ENCODE results near the gene ADGRL3. TPM values are rescaled to one million over a fixed set of nuclear protein-coding genes. Genes with fewer than 3 reads are reported as not detected.

The ADGRL3 gene
- total RNA-seq, 2 donors from 2014 or later = 48.0 to 54.3 TPM

DNA sequence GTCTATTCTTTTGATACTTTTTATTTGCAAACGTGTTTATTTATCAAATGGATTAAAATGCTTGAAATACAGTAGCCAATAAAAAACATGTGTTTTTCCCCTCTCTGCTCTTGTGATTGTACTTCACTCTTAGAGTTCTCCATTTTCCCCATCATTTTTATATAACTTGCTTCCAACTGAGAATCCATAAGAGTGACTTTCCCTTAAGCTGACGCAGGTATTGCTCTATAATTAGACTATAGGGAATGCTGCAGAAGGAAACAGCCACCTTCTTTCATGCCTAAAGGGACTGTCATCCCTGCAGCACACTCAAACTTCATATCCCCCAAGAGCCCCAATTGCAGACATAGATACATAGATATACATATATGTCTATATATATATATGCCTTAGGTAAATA is 456.9 kb downstream of the ADGRL3 start:
- intact Hi-C loops (cut with DNase I) = no loop called here
- DNase-seq (ENCODE audit: low spot score) = no peak

DNA sequence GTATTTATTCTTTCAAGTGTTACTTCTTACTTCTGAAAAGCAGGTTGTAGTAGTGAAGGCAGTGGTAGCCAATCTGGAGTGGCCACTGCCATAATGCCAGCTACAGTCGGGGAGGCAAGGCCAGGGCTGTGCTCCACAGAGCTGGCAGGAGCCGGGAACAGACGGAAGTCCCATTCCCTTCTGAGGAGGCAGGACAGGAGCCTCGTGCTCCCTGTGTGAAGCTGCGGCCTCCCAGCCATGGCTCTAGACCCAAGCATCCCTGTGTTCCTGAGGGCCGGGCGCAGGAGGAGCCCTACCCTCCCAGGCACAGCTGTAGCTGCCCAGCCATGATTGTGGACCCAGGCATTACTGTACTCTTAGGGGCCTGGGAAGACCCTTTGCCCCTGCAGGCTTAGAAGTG is 461.8 kb downstream of the ADGRL3 start:
- intact Hi-C loops (cut with DNase I) = no loop called here

DNA sequence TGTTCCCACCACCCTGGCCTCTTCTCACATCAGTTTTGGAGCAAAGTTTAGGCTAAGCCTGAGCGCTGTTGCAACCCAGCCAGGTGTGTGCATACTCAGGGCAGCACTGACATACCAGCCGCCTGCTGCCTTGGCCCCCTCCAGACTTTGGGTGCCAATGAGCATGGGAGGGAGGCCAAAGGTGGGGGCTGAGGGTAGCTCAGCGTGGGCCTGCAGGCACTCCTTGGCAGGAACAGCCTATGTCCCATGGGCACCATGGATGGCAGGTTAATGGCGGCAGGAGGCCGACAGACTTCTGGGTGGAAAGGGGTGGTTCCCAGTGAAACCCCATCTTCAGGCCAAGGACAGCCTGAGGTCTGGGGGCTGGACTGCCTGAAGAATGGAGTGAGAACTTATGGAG is 462.2 kb downstream of the ADGRL3 start:
- peak; percentile 63 for DNase-seq (ENCODE audit: low spot score)
- intact Hi-C loops (cut with DNase I) = no loop called here

More for the DNA sequence above, 461.8 kb downstream of the ADGRL3 start:
- no peak for DNase-seq (ENCODE audit: low spot score)

DNA sequence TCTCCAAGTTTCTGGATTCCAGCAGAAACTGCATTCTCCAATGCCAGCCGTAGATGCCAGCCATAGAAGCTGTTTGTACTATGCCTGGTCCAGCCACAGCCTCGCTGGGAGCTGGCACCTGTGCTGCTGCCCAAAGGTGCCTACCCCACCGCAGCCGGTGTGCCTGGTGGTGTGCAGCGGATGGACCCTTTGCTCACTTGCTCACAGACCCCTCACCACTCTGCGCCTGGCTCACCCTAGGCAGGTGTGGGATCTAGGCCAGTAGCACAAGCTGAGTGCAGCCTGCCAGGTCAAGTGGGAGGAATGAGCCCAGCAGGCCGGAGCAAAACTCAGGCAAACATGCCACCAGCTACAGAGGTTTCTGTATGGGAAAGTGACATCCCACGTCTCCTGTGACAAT is 463.2 kb downstream of the ADGRL3 start:
- peak; percentile 58 for DNase-seq (ENCODE audit: low spot score)
- intact Hi-C loops (cut with DNase I) = no loop called here

DNA sequence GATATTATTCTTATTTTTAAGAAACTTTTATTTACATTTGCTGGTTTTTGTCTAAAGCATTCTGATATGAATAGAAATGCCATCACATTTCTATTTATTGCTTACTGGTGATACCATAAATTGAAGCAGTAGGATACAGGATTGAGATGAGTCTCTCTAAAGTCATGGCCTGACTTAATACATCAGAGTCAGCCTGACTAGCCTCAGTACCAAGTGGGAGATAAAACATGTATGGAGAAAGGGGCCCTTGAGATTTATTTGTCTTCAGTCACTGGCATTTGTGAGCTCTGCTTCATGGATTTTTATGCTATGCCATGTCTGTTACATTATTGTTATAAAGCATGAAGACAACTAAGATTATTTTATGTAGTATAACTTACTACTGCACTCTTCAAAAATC is 465.5 kb downstream of the ADGRL3 start:
- intact Hi-C loops (cut with DNase I) = no loop called here
- DNase-seq (ENCODE audit: low spot score) = no peak

DNA sequence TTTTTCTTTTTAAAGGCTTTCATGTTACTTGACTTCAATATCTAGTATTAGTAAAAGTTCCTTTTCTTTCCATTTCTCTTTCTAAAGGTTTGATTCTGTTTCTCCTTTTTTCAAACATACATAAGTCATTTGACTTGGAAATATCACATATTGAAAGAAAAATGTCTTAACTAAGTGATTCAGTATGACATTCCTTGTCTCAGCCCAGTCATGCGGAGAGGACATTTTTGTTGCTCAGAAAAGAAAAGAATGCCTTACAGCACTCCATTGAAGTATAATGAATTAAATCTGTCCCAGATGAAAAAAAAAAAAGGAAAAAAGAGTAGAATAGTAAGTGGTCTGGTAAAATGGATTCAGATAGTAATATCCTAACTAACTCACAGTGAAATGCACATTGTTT is 466.1 kb downstream of the ADGRL3 start:
- no peak for DNase-seq (ENCODE audit: low spot score)
- intact Hi-C loops (cut with DNase I) = no loop called here

DNA sequence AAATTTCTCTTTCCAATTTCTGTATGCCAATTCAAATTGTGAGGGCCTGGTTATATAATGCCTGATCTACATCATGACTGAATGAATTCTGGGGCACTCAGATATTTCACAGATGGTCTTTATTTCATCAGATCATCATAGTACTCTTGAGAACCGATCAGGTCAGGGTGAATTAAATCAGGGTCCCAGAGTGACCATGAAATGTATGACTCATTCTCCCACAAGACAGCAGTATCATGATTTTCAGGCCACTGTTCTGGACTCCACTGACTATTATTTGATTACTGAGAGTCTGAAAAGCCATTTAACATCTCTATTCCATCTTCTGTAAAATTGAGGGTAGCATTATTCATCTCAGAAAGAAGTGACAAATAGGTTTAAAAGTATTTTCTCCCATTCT is 471.5 kb downstream of the ADGRL3 start:
- intact Hi-C loops (cut with DNase I) = no loop called here

DNA sequence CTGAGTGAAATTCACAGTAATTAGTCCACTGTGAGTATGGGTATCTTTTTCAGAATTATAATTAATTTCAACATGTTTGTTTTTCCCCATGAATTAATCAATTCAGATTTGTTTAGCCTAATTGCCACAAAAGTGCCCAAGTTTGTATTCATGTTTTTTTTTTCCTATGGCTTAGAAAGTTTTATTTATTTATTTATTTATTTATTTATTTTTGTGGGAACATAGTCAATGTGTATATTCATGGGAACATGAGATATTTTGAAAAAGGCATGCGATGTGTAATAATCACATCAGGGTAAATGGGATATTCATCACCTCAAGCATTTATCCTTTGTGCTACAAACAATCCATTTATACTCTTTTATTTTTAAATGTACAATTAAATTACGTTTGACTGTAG is 475.3 kb downstream of the ADGRL3 start:
- no peak for DNase-seq (ENCODE audit: low spot score)
- intact Hi-C loops (cut with DNase I) = no loop called here

More for the DNA sequence above, 471.5 kb downstream of the ADGRL3 start:
- DNase-seq (ENCODE audit: low spot score) = no peak

DNA sequence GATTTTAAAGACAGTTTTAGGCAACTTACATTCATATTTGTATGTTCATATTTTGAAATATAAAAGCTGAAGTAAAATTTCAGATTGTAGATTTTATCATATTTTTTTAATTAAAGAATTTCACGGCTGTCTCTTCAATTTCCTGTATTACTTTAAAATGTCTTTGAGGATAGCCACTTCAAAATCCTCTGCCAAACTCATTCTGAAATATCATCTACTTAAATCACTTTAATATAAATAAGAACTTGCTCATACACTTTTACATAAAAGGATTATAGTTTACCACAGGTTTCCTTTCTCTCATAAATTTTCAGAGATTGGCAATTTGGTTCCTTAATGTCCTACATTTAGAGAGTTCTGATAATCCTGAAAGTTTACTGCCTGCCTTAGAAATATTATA is 478.2 kb downstream of the ADGRL3 start:
- no peak for DNase-seq (ENCODE audit: low spot score)
- intact Hi-C loops (cut with DNase I) = no loop called here

DNA sequence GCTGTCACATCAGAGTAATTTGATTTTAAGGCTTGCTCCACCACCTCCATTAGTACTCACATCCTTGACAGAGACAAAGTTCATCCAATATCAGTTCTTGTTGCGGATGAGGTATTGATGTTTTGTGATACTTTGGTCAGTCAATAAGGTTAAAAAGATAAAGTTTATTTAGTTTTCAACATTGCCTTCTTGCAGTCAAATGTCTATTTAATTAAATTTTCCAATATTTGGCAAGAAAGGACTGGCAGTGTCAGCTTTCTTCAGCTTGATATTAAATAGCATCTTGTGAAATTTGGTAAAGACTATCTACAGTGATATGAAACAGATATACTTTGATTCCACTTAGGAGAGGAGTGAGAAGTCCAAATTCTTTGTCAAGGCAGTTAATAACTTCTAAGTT is 493.4 kb downstream of the ADGRL3 start:
- intact Hi-C loops (cut with DNase I) = no loop called here
- DNase-seq (ENCODE audit: low spot score) = no peak

DNA sequence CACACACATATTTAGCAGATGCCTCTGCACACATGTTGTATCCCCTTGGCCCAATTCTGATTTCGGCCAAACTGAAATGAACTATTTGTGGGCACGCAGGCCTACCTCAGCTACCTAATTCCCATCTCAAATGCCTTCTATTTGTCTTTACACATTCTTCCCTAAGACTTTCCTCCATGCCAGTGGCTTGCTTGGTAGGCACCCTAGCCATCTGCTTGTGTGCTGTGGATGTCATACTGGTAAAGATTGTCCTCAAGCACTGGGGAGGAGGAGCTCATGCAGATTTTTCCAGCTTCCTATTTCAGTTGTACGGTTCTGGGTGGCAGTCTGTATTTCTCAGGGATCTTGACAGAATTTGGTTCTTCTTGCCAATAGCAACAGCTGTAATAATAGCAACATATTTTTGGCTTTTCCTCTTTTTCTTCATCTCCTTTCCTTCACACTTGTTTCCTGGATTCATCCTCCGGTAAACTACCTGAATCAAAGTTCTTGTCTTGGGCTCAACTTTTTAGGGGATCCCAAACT is 514.3 kb downstream of the ADGRL3 start:
- intact Hi-C loops (cut with DNase I) = no loop called here

DNA sequence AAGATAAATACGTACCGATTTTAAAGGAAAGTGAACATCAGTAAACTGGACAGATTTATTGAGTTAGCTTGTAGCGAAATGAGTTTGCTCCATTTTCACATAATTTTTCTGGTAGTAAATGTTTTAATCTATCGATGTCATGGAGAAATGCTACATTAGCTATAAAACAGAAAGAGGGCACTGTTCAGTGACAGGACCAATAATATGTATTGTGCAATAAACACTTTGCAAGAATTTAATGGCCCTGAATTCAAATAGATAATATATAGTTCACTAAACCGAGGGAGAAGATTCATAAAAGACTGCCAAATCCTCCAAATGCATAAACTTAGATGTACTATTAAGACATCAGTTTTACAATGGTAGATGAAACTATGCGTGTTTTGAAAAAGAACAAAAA is 516.3 kb downstream of the ADGRL3 start:
- intact Hi-C loops (cut with DNase I) = no loop called here
- DNase-seq (ENCODE audit: low spot score) = no peak

More for the DNA sequence above, 514.3 kb downstream of the ADGRL3 start:
- no peak for DNase-seq (ENCODE audit: low spot score)

DNA sequence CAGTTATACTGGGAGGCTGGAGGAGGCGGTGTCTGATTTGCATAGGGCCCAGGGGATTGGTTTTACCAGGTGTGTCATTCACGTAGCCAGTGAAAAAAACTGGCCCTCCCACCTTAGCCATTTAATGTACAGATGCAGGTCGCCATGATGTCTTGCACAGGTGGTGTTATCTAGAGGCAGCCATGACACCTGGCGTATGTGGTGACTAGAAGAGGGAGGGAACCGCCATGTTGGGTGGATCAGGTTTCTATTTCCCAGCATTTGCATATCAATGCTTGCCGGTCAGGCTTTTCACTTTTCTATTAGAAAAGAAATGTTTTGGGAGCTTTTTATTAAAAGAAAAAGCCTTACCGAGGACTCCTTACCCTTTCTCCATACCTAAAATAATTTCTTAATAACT is 523.4 kb downstream of the ADGRL3 start:
- no peak for DNase-seq (ENCODE audit: low spot score)
- intact Hi-C loops (cut with DNase I) = no loop called here

DNA sequence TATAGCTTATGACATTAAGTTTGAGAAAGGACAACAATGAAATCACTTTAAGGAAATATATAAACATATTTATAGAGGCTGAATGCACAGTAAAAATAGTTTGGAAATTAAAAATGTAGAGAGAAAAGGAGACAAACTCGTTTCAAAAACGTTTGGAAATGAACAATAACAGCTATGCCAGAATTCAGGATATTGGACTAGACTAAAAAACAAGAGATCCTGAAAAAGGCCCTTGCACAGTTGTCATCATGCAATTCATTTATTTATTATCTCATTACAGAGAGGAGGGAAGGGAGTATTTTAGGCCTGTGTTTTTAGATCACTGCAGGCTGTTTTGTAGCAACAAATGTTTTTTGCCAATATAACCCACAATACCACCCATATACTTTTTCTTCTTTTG is 527.2 kb downstream of the ADGRL3 start:
- no peak for DNase-seq (ENCODE audit: low spot score)
- intact Hi-C loops (cut with DNase I) = no loop called here

DNA sequence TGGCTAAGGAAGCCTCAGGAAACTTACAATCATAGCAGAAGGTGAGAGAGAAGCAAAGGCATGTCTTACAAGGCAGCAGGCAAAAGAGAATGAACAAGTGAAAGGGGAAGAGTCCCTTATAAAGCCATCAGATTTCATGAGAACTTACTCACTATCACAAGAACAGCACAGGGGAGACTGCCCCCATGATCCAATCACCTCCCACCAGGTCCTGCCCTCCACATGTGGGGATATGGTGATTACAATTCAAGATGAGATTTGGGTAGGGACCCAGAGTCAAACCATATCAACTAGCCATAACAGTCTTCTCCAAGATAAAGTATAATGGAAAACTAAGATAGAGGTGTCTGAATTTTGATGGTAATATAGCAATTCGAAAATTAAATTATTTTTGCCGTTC is 534.3 kb downstream of the ADGRL3 start:
- no peak for DNase-seq (ENCODE audit: low spot score)
- intact Hi-C loops (cut with DNase I) = no loop called here

DNA sequence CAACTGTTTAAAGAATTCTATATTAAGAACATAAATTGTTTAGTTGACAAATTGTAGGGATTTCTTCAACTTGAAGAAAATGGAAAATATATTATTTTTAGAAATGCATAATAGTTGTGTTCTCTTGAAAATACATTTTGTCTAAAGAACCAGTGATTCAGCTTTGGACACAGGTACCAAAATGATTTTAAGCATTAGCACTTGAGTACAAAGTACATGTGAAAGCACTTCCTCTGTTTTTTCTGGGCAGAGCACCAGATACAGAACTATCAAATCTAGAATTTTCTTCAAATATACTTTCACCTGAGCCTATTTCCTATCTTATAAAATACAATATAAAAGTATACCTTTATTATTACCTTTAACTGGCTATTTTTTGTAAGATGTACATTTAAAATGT is 539.8 kb downstream of the ADGRL3 start:
- no peak for DNase-seq (ENCODE audit: low spot score)
- intact Hi-C loops (cut with DNase I) = no loop called here

DNA sequence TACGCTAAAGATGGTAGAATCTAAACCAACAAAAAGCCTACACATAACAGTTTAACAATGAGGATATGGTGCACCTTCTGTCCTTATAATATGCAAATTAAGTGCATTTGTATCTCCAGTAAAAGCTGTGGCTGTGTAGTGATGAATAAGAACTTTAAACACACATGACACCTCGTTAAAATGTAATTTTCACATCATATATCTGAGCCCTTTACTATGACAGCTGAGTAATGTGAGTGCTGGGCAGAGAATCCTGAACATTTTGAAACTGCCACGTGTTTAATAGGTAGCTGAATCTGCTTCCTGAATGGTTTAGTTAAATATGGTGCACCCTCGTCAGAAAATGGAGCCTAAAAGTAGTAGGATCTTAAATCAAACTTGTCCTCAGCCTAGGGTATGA is 540.8 kb downstream of the ADGRL3 start:
- intact Hi-C loops (cut with DNase I) = no loop called here

DNA sequence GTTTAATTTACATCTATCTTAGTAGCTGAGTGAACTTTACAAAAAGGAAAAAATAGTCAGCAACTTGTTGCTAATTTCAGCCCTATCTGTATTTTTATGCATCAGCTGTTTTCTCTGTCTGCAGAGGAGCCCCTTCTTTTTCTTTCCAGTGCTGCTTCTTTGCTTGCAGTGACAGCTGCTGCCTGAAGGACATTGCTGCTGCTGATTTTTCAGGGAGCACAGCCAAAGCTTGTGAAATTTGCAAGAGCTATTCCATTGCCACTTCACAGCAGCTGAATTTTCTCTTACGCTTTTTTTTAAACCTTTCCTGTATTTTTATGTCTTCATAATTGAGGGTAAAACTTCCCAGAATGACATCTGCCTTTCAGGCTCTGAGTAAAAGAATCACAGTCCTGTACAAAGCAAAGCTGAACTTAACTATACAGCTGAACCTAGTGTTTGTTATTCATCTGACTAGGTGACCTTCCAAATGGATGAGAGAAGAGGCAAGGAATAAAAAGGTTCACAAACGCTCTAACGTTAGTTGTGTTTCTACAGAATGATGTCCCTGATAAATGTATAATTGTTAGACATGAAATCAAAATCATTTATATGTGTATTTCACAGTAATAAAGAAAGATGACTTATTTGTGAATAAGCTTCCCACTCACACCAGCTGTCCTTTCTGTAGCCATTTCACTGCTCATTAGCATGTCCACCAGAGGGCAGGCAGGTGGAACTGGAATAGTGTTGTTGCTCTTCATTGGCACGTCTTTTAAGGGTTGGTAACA is 541.4 kb downstream of the ADGRL3 start:
- no peak for DNase-seq (ENCODE audit: low spot score)
- intact Hi-C loops (cut with DNase I) = no loop called here

More for the DNA sequence above, 540.8 kb downstream of the ADGRL3 start:
- no peak for DNase-seq (ENCODE audit: low spot score)

DNA sequence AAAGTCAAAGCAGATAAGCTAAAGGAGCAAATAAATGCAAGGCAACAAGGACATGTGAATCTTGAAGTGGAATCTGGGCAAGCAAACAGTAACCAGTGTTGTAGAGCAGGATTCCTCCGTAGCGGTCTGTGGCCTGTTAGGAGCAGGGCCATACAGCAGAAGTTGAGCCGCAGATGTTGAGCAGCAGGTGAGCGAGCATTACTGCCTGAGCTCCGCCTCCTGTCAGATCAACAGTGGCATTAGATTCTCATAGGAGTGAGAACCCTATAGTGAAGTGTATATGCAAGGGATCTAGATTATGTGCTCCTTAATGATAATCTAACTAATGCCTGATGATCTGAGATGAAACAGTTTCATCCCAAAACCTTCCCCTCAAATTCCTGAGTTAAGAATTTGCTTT is 550.7 kb downstream of the ADGRL3 start:
- DNase-seq (ENCODE audit: low spot score) = no peak
- intact Hi-C loops (cut with DNase I) = no loop called here

DNA sequence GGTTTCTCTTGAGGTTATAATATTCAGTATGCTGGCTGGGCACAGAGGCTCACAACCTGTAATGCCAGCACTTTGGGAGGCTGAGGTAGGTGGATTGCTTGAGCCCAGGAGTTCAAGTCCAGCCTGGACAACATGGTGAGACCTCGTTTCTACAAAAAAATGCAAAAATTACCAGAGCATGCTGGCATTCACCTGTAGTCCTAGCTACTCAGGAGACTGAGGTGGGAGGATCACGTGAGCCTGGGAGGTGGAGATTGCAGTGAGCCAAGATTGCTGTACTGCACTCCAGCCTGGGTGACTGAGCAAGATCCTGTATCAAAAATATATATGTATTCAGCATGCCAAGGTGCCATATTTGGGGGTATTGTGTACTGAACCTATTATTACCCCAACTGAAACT is 552.5 kb downstream of the ADGRL3 start:
- no peak for DNase-seq (ENCODE audit: low spot score)
- intact Hi-C loops (cut with DNase I) = no loop called here

DNA sequence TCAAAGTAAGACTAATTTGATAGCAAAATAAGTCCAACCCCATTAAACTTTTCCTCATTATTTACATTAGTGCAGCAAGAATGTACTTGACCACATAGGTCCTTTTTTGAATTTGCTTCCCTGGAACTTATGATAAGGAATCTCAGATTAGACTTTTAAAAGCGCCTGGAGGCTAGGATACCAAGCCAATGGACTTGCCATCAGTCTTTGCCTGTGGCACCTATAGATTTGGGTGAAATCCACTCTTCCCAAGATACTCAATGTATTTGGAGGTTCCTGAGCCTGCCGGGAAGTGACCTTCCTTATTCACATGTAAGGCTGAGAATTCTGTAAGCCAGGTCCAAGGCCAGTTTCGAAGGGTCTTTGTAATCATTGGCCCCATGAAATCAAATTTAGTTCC is 553.6 kb downstream of the ADGRL3 start:
- intact Hi-C loops (cut with DNase I) = no loop called here
- DNase-seq (ENCODE audit: low spot score) = no peak
